GM23338 (cell line): ENCODE measurements around the gene PRDM8. TPM values are rescaled to one million over a fixed set of nuclear protein-coding genes. Genes with fewer than 3 reads are reported as not detected.

ENCODE experiments used
- ATAC-seq: fragments of 200-7000 bp; cut with Tn5 transposase; 3 replicates; pipeline ENCODE4 v1.9.1; 2020
- DNase-seq: peaks from one replicate; pipeline ENCODE4 v3.0.0-alpha.2; 2015; ENCODE audit warnings: low spot score
- H2AFZ ChIP-seq: fragments of 200-600 bp; sonication (generic); 2 replicates; pipeline ENCODE4 v1.8.0; 2016; ENCODE audit warnings: antibody characterized with exemption, mild to moderate bottlenecking, moderate library complexity
- H3F3A ChIP-seq: fragments of 200-600 bp; sonication (generic); replicated peaks from 2 replicates; pipeline ENCODE4 v1.8.0; 2017; ENCODE audit warnings: antibody characterized with exemption, mixed run types, low read depth
- H3K27ac ChIP-seq: fragments of 200-600 bp; sonication (generic); 2 replicates; pipeline ENCODE4 v1.6.1; 2016; ENCODE audit warnings: low read depth
- H3K27me3 ChIP-seq: fragments of 200-600 bp; sonication (generic); 2 replicates; pipeline ENCODE4 v1.8.0; 2016; ENCODE audit warnings: mild to moderate bottlenecking, mixed run types, moderate library complexity; ENCODE audit not compliant: insufficient read depth
- H3K36me3 ChIP-seq: fragments of 200-600 bp; sonication (generic); 2 replicates; pipeline ENCODE4 v1.8.0; 2016; ENCODE audit warnings: mild to moderate bottlenecking; ENCODE audit not compliant: insufficient read depth
- H3K4me1 ChIP-seq: fragments of 200-600 bp; sonication (generic); 2 replicates; pipeline ENCODE4 v1.8.0; 2016; ENCODE audit warnings: mild to moderate bottlenecking, moderate library complexity; ENCODE audit not compliant: insufficient read depth
- H3K4me2 ChIP-seq: fragments of 200-600 bp; sonication (generic); 2 replicates; pipeline ENCODE4 v1.7.1; 2017; ENCODE audit warnings: mixed run types
- H3K4me3 ChIP-seq: fragments of 200-600 bp; sonication (generic); 2 replicates; pipeline ENCODE4 v1.6.1; 2016; ENCODE audit warnings: mixed run types
- H3K79me2 ChIP-seq: fragments of 200-600 bp; sonication (generic); replicated peaks from 2 replicates; pipeline ENCODE4 v1.8.0; 2017; ENCODE audit warnings: mild to moderate bottlenecking; ENCODE audit not compliant: insufficient read depth
- H3K9me2 ChIP-seq: fragments of 200-600 bp; sonication (generic); 2 replicates; pipeline ENCODE4 v1.8.0; 2017; ENCODE audit not compliant: insufficient read depth
- H4K20me1 ChIP-seq: fragments of 200-600 bp; sonication (generic); replicated peaks from 2 replicates; pipeline ENCODE4 v1.8.0; 2017; ENCODE audit warnings: mild to moderate bottlenecking; ENCODE audit not compliant: insufficient read depth
- H3K27ac Mint-ChIP-seq: 2 replicates; pipeline ENCODE4 v1.8.0; 2020; ENCODE audit warnings: inconsistent platforms, mild to moderate bottlenecking, moderate library complexity, mixed read lengths
- H3K27me3 Mint-ChIP-seq: 3 replicates; pipeline ENCODE4 v1.8.0; 2022; ENCODE audit warnings: low read depth, mild to moderate bottlenecking, moderate library complexity, mixed read lengths, inconsistent platforms; ENCODE audit not compliant: insufficient read depth, poor library complexity
- H3K36me3 Mint-ChIP-seq: 3 replicates; pipeline ENCODE4 v1.8.0; 2021; ENCODE audit warnings: low read depth, mild to moderate bottlenecking, inconsistent platforms, moderate library complexity, mixed read lengths
- H3K4me1 Mint-ChIP-seq: 3 replicates; pipeline ENCODE4 v1.8.0; 2020; ENCODE audit warnings: mild to moderate bottlenecking, inconsistent platforms, mixed read lengths
- H3K4me3 Mint-ChIP-seq: 3 replicates; pipeline ENCODE4 v1.8.0; 2021; ENCODE audit warnings: moderate library complexity, mild to moderate bottlenecking, inconsistent platforms, mixed read lengths
- H3K9me3 Mint-ChIP-seq: 3 replicates; pipeline ENCODE4 v1.8.0; 2020; ENCODE audit warnings: moderate library complexity, mild to moderate bottlenecking, inconsistent platforms, mixed read lengths
- CTCF ChIP-seq, 2 experiments: fragments of 200-600 bp in 1 of 2; sonication (generic) in 1 of 2; conservative IDR thresholded peaks; 2 replicates each; pipeline versions ENCODE4 v1.5.1 to v1.6.1; 2016 to 2017; ENCODE audit warnings: antibody characterized with exemption in 2 of 2, low read depth in 2 of 2, mild to moderate bottlenecking in 2 of 2, moderate library complexity in 1 of 2
- JUNB ChIP-seq: IDR thresholded peaks from one replicate; pipeline ENCODE4 v1.6.1; 2016; ENCODE audit warnings: antibody characterized with exemption; ENCODE audit not compliant: unreplicated experiment
- ZNF114 ChIP-seq: fragments of 250-450 bp; sonication (Bioruptor Pico); IDR thresholded peaks from 2 replicates; pipeline ENCODE4 v1.5.0; 2020; ENCODE audit warnings: mild to moderate bottlenecking, moderate library complexity
- ZNF462 ChIP-seq: fragments of 250-450 bp; sonication (Bioruptor Pico); IDR thresholded peaks from 2 replicates; pipeline ENCODE4 v1.5.0; 2020; ENCODE audit warnings: mild to moderate bottlenecking, moderate library complexity
- polyA plus RNA-seq: library from polyadenylated mRNA; unstranded; fragments of >200 nt; fragmentation: Nextera tagmentation; extraction: Ambion mirVana; gene quantifications from 2 replicates; pipeline ENCODE4 v1.2.1, GENCODE V29; 2016
- total RNA-seq: library from RNA; depleted of rRNA; stranded (reverse); fragments of >200 nt; shearing (Covaris generic); gene quantifications from 2 replicates; pipeline ENCODE4 v1.2.3, GENCODE V29; 2014
- TF ChIP-seq, protein P1 (sequence below): IDR thresholded peaks from 2 replicates; pipeline ENCODE4 v1.6.1; 2016; ENCODE audit warnings: antibody characterized with exemption

The PRDM8 gene
- total and polyA plus RNA-seq, 2 experiments from 2014 or later = 0.16 TPM; not detected in 1

- Mint-ChIP-seq H3K36me3 (no peaks in the 10 kb centered on the region), H3K27ac (no peak overlapping the region), H3K9me3 (no peaks in the 10 kb centered on the region), H3K4me1 (no peaks in the 10 kb centered on the region; the same call in 2 of the 3 replicates), H3K27me3 (no peaks in the 10 kb centered on the region), H3K4me3 (no peak overlapping the region)
- Histone ChIP-seq H3K36me3 (no peaks in the 10 kb centered on the region), H3K27me3 (no peaks in the 10 kb centered on the region), H3K4me3 (no peak overlapping the region), H3F3A (no peaks in the 10 kb centered on the region), H3K27ac (no peak overlapping the region), H2AFZ (no peak overlapping the region), H4K20me1 (no peaks in the 10 kb centered on the region), H3K4me1 (no peaks in the 10 kb centered on the region), H3K9me2 (no peaks in the 10 kb centered on the region), H3K4me2 (no peak overlapping the region), H3K79me2 (no peaks in the 10 kb centered on the region)
- TF ChIP-seq CTCF (conservative IDR thresholded peaks at IDR 0.05; ENCODE audit: low read depth in 2 of 2) (no peak), JUNB (no peak), ZNF114 (CRISPR knock-in tag) (no peak), ZNF462 (no peak)
- TF ChIP-seq, protein P1, sequence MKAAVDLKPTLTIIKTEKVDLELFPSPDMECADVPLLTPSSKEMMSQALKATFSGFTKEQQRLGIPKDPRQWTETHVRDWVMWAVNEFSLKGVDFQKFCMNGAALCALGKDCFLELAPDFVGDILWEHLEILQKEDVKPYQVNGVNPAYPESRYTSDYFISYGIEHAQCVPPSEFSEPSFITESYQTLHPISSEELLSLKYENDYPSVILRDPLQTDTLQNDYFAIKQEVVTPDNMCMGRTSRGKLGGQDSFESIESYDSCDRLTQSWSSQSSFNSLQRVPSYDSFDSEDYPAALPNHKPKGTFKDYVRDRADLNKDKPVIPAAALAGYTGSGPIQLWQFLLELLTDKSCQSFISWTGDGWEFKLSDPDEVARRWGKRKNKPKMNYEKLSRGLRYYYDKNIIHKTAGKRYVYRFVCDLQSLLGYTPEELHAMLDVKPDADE = no peak
- no peak for DNase-seq
- ATAC-seq = no peak
Measured at GRCh38 chr4:80237992-80238391, 40.7 kb downstream of the PRDM8 start.
